KMS-11 (cell line): ENCODE measurements around the gene AGAP1.

ENCODE experiments used
- H2AFZ ChIP-seq: fragments of 200-600 bp; sonication (generic); 2 replicates; pipeline ENCODE4 v1.6.1; 2016; ENCODE audit warnings: antibody characterized with exemption, mixed run types, low read depth
- H3K27ac ChIP-seq: fragments of 200-600 bp; sonication (generic); 2 replicates; pipeline ENCODE4 v1.6.1; 2016; ENCODE audit warnings: mild to moderate bottlenecking, mixed run types
- H3K27me3 ChIP-seq: fragments of 200-600 bp; sonication (generic); 2 replicates; pipeline ENCODE4 v1.6.1; 2017; ENCODE audit warnings: mild to moderate bottlenecking, low read depth, mixed run types, moderate library complexity; ENCODE audit not compliant: insufficient read depth
- H3K36me3 ChIP-seq: fragments of 200-600 bp; sonication (generic); 2 replicates; pipeline ENCODE4 v1.6.1; 2017; ENCODE audit warnings: mild to moderate bottlenecking, mixed run types; ENCODE audit not compliant: insufficient read depth
- H3K4me1 ChIP-seq: fragments of 200-600 bp; sonication (generic); 2 replicates; pipeline ENCODE4 v1.6.1; 2016; ENCODE audit warnings: mild to moderate bottlenecking, low read depth, mixed run types; ENCODE audit not compliant: poor library complexity, severe bottlenecking
- H3K4me2 ChIP-seq: fragments of 200-600 bp; sonication (generic); 2 replicates; pipeline ENCODE4 v1.7.0; 2016; ENCODE audit warnings: mild to moderate bottlenecking, mixed run types
- H3K4me3 ChIP-seq: fragments of 200-600 bp; sonication (generic); IDR thresholded peaks from 2 replicates; pipeline ENCODE4 v1.6.1; 2017; ENCODE audit warnings: low read depth, low read length, mixed read lengths; ENCODE audit not compliant: insufficient read depth
- H3K79me2 ChIP-seq: fragments of 200-600 bp; sonication (generic); 2 replicates; pipeline ENCODE4 v1.6.1; 2016; ENCODE audit warnings: low read depth, mixed run types; ENCODE audit not compliant: insufficient read depth
- H3K9ac ChIP-seq: fragments of 200-600 bp; sonication (generic); 2 replicates; pipeline ENCODE4 v1.6.1; 2016; ENCODE audit warnings: mild to moderate bottlenecking, mixed run types
- H4K20me1 ChIP-seq: fragments of 200-600 bp; sonication (generic); 2 replicates; pipeline ENCODE4 v1.6.1; 2016; ENCODE audit warnings: mild to moderate bottlenecking, mixed run types; ENCODE audit not compliant: insufficient read depth
- CTCF ChIP-seq: fragments of 200-600 bp; sonication (generic); conservative IDR thresholded peaks from 2 replicates; pipeline ENCODE4 v1.6.1; 2017; ENCODE audit warnings: low read depth, mild to moderate bottlenecking, antibody characterized with exemption, low read length, moderate library complexity, mixed read lengths

The AGAP1 gene

GRCh38 chr2:236044191-236044590 is 550.3 kb downstream of the AGAP1 start:
- TF ChIP-seq CTCF, result no peak
- Histone ChIP-seq H3K79me2 (no peaks in the 10 kb centered on the region), H3K36me3 (no peaks in the 10 kb centered on the region), H3K4me2 (no peak overlapping the region), H4K20me1 (no peaks in the 10 kb centered on the region), H3K27ac (no peak overlapping the region), H2AFZ (no peak overlapping the region), H3K4me3 (no peak overlapping the region), H3K4me1 (peaks cover 8% of the 10 kb centered on the region), H3K9ac (no peak overlapping the region), H3K27me3 (no peaks in the 10 kb centered on the region; the same call in 1 of the 2 replicates)

GRCh38 chr2:236045251-236046235 is 551.7 kb downstream of the AGAP1 start:
- peaks cover 20% of the 10 kb centered on the region for H3K4me1 ChIP-seq
- no peak for TF ChIP-seq CTCF
- no peak overlapping the region for H3K27ac ChIP-seq
- no peak overlapping the region for H3K9ac ChIP-seq
- no peaks in the 10 kb centered on the region for H4K20me1 ChIP-seq
- no peak overlapping the region for H3K4me2 ChIP-seq
- no peaks in the 10 kb centered on the region for H3K36me3 ChIP-seq
- no peaks in the 10 kb centered on the region for H3K79me2 ChIP-seq
- H3K4me3 ChIP-seq, result no peak overlapping the region
- no peak overlapping the region for H2AFZ ChIP-seq
- no peaks in the 10 kb centered on the region; the same call in 1 of the 2 replicates for H3K27me3 ChIP-seq

GRCh38 chr2:236046715-236047114 is 552.9 kb downstream of the AGAP1 start:
- H3K36me3 ChIP-seq, result no peaks in the 10 kb centered on the region
- no peak overlapping the region for H2AFZ ChIP-seq
- no peak for TF ChIP-seq CTCF
- no peaks in the 10 kb centered on the region for H4K20me1 ChIP-seq
- no peak overlapping the region for H3K4me3 ChIP-seq
- no peak overlapping the region for H3K9ac ChIP-seq
- no peak overlapping the region for H3K27ac ChIP-seq
- H3K4me2 ChIP-seq, result no peak overlapping the region
- peaks cover 22% of the 10 kb centered on the region for H3K4me1 ChIP-seq
- H3K79me2 ChIP-seq, result no peaks in the 10 kb centered on the region
- no peaks in the 10 kb centered on the region; the same call in 1 of the 2 replicates for H3K27me3 ChIP-seq

- no peaks in the 10 kb centered on the region for H3K79me2 ChIP-seq
- H3K9ac ChIP-seq, result no peak overlapping the region
Measured at GRCh38 chr2:236047176-236047575, 553.3 kb downstream of the AGAP1 start.

More at GRCh38 chr2:236047176-236047575, 553.3 kb downstream of the AGAP1 start:
- peaks cover 22% of the 10 kb centered on the region for H3K4me1 ChIP-seq
- H2AFZ ChIP-seq, result no peak overlapping the region
- H4K20me1 ChIP-seq, result no peaks in the 10 kb centered on the region
- H3K4me3 ChIP-seq, result no peak overlapping the region
- no peak for TF ChIP-seq CTCF
- no peak overlapping the region for H3K27ac ChIP-seq
- H3K27me3 ChIP-seq, result no peaks in the 10 kb centered on the region; the same call in 1 of the 2 replicates
- H3K36me3 ChIP-seq, result no peaks in the 10 kb centered on the region
- no peak overlapping the region for H3K4me2 ChIP-seq
